H1 (cell line): Measurements from ENCODE around the gene CAPN10. TPM values are rescaled to one million over a fixed set of nuclear protein-coding genes. Genes with fewer than 3 reads are reported as not detected.

Experiments used
- CTCF ChIA-PET: fragments of 300-600 bp; sonication (Branson Sonifier 250); formaldehyde crosslinking; loops from one replicate; lab custom pipeline; 2021; ENCODE audit not compliant: partially characterized antibody; lab: Charles Lee
- POLR2A ChIA-PET: fragments of 300-600 bp; sonication (Branson Sonifier 250); formaldehyde crosslinking; loops from one replicate; lab custom pipeline; 2021; ENCODE audit warnings: inconsistent platforms; ENCODE audit not compliant: partially characterized antibody; lab: Charles Lee
- DNase-seq, 2 experiments: peaks; one replicate each; pipeline versions ENCODE4 v3.0.0 to v3.0.0-alpha.2; 2010 to 2022; ENCODE audit warnings: low spot score in 2 of 2, low read depth in 1 of 2, mixed read lengths in 1 of 2
- FAIRE-seq: peaks from 2 replicates; lab custom pipeline; 2011; peaks lifted over from hg19 to GRCh38; lab: Jason Lieb, UNC
- H2AFZ ChIP-seq: 2 replicates; pipeline ENCODE4 v1.8.1; 2012; ENCODE audit warnings: low read length, inconsistent platforms
- H2AK5ac ChIP-seq: 2 replicates; pipeline ENCODE4 v1.6.1; 2013; ENCODE audit warnings: low read depth, low read length
- H2BK120ac ChIP-seq: replicated peaks from 2 replicates; pipeline ENCODE3; 2013; ENCODE audit warnings: low read depth, low read length, inconsistent platforms
- H2BK12ac ChIP-seq: 2 replicates; pipeline ENCODE4 v1.6.1; 2013; ENCODE audit warnings: low read depth, low read length
- H2BK15ac ChIP-seq: 2 replicates; pipeline ENCODE4 v1.6.1; 2013; ENCODE audit warnings: low read length
- H2BK20ac ChIP-seq: 2 replicates; pipeline ENCODE4 v1.6.1; 2013; ENCODE audit warnings: low read length
- H2BK5ac ChIP-seq: 2 replicates; pipeline ENCODE4 v1.6.1; 2013; ENCODE audit warnings: low read depth, low read length
- H3K14ac ChIP-seq: 2 replicates; pipeline ENCODE4 v1.6.1; 2013; ENCODE audit warnings: inconsistent platforms; ENCODE audit not compliant: insufficient read length
- H3K18ac ChIP-seq: 2 replicates; pipeline ENCODE4 v1.6.1; 2013; ENCODE audit warnings: low read length; ENCODE audit errors: extremely low read depth
- H3K23ac ChIP-seq: 2 replicates; pipeline ENCODE4 v1.6.1; 2013; ENCODE audit warnings: inconsistent platforms; ENCODE audit not compliant: insufficient read length
- H3K23me2 ChIP-seq: 2 replicates; pipeline ENCODE4 v1.6.1; 2013; ENCODE audit warnings: low read depth, low read length
- H3K27ac ChIP-seq: 2 replicates; pipeline ENCODE4 v1.6.1; 2011; ENCODE audit warnings: low read depth, low read length, inconsistent platforms
- H3K27me3 ChIP-seq, 4 experiments: replicated peaks in 1 of 4; 1 replicate in 1 of 4; 2 replicates in 3 of 4; pipeline versions ENCODE4 v1.6.1 to v1.8.1; 2011 to 2013; ENCODE audit warnings: low read length in 3 of 4, mild to moderate bottlenecking in 3 of 4, inconsistent platforms in 2 of 4, mixed read lengths in 2 of 4, moderate library complexity in 1 of 4; ENCODE audit not compliant: control insufficient read depth in 3 of 4, insufficient read depth in 3 of 4; ENCODE audit errors: extremely low read depth in 1 of 4
- H3K36me3 ChIP-seq, 4 experiments: 2 replicates each; pipeline versions ENCODE4 v1.6.1 to v1.8.1; 2011 to 2013; ENCODE audit warnings: mild to moderate bottlenecking in 4 of 4, low read length in 3 of 4, moderate library complexity in 2 of 4, control low read depth in 1 of 4, inconsistent platforms in 1 of 4; ENCODE audit not compliant: insufficient read depth in 4 of 4, control insufficient read depth in 2 of 4
- H3K4ac ChIP-seq: replicated peaks from 2 replicates; pipeline ENCODE3; 2013; ENCODE audit warnings: low read length, low read depth, mixed read lengths, inconsistent platforms; ENCODE audit not compliant: insufficient read length
- H3K4me1 ChIP-seq, 4 experiments: replicated peaks in 1 of 4; 1 replicate in 1 of 4; 2 replicates in 3 of 4; pipeline versions ENCODE4 v1.6.1 to v1.8.1; 2011 to 2013; ENCODE audit warnings: low read length in 3 of 4, inconsistent platforms in 2 of 4, mixed read lengths in 1 of 4; ENCODE audit not compliant: insufficient read depth in 4 of 4, control insufficient read depth in 3 of 4
- H3K4me2 ChIP-seq, 2 experiments: 2 replicates each; pipeline versions ENCODE4 v1.6.1 to v1.8.1; 2011 to 2013; ENCODE audit warnings: low read depth in 2 of 2, low read length in 2 of 2, control low read depth in 1 of 2, inconsistent platforms in 1 of 2, mild to moderate bottlenecking in 1 of 2; ENCODE audit not compliant: insufficient read depth in 1 of 2
- H3K4me3 ChIP-seq, 4 experiments: fragments of 200-600, 300-600 bp in 1 of 4; sonication (generic), shearing (Covaris generic), sonication (Bioruptor Twin) in 1 of 4; 2 replicates each; pipeline versions ENCODE4 v1.5.1 to v1.8.1; 2011 to 2016; ENCODE audit warnings: low read length in 4 of 4, low read depth in 3 of 4, control low read depth in 2 of 4, inconsistent platforms in 2 of 4, mild to moderate bottlenecking in 2 of 4, mixed read lengths in 1 of 4, moderate library complexity in 1 of 4; ENCODE audit not compliant: insufficient read depth in 2 of 4; ENCODE audit errors: extremely low read depth in 1 of 4
- H3K56ac ChIP-seq: replicated peaks from 2 replicates; pipeline ENCODE3; 2013; ENCODE audit warnings: low read depth, mild to moderate bottlenecking, mixed read lengths, low read length, inconsistent platforms; ENCODE audit not compliant: insufficient read length
- H3K79me1 ChIP-seq: 2 replicates; pipeline ENCODE4 v1.6.1; 2013; ENCODE audit warnings: low read depth, low read length, control low read depth
- H3K79me2 ChIP-seq, 2 experiments: 2 replicates each; pipeline versions ENCODE4 v1.6.1 to v1.8.1; 2012 to 2013; ENCODE audit warnings: low read length in 2 of 2, mild to moderate bottlenecking in 2 of 2, inconsistent platforms in 1 of 2; ENCODE audit not compliant: insufficient read depth in 2 of 2, control insufficient read depth in 1 of 2
- H3K9ac ChIP-seq, 4 experiments: replicated peaks in 1 of 4; 1 replicate in 1 of 4; 2 replicates in 3 of 4; pipeline versions ENCODE4 v1.6.1 to v1.8.1; 2011 to 2013; ENCODE audit warnings: low read depth in 3 of 4, low read length in 3 of 4, control low read depth in 2 of 4, mild to moderate bottlenecking in 2 of 4, moderate library complexity in 2 of 4, inconsistent platforms in 1 of 4; ENCODE audit errors: extremely low read depth in 1 of 4
- H3K9me3 ChIP-seq, 2 experiments: 2 replicates each; pipeline versions ENCODE4 v1.6.1 to v1.8.1; 2012 to 2013; ENCODE audit warnings: mild to moderate bottlenecking in 2 of 2, moderate library complexity in 2 of 2, control low read depth in 1 of 2, inconsistent platforms in 1 of 2, low read depth in 1 of 2, low read length in 1 of 2, mixed read lengths in 1 of 2; ENCODE audit not compliant: insufficient read depth in 2 of 2
- H4K20me1 ChIP-seq, 2 experiments: replicated peaks in 1 of 2; 2 replicates each; pipeline versions ENCODE3 to v1.8.1; 2011 to 2013; ENCODE audit warnings: inconsistent platforms in 2 of 2, low read length in 2 of 2, mild to moderate bottlenecking in 1 of 2; ENCODE audit not compliant: insufficient read depth in 2 of 2, control insufficient read depth in 1 of 2
- H4K5ac ChIP-seq: 2 replicates; pipeline ENCODE4 v1.6.1; 2013; ENCODE audit warnings: low read length, low read depth, mixed read lengths, inconsistent platforms; ENCODE audit not compliant: insufficient read length
- H4K8ac ChIP-seq: 2 replicates; pipeline ENCODE4 v1.8.0; 2013; ENCODE audit warnings: mild to moderate bottlenecking, moderate library complexity, low read length, inconsistent platforms; ENCODE audit not compliant: insufficient read depth; ENCODE audit errors: extremely low read depth
- H4K91ac ChIP-seq: replicated peaks from 2 replicates; pipeline ENCODE3; 2013; ENCODE audit warnings: low read length, mixed read lengths, inconsistent platforms; ENCODE audit not compliant: insufficient read length
- GABPA ChIP-seq: IDR thresholded peaks from 2 replicates; pipeline ENCODE4 v1.6.1; 2011; ENCODE audit warnings: mild to moderate bottlenecking, low read length, moderate library complexity, borderline replicate concordance; ENCODE audit not compliant: insufficient read depth
- KDM5A ChIP-seq: fragments of 200-600 bp; IDR thresholded peaks from 2 replicates; pipeline ENCODE4 v1.7.1; 2012; ENCODE audit warnings: mild to moderate bottlenecking, low read length, inconsistent platforms, mixed read lengths
- MAX ChIP-seq: IDR thresholded peaks from 2 replicates; pipeline ENCODE4 v1.6.1; 2012; ENCODE audit warnings: inconsistent platforms
- SP2 ChIP-seq: IDR thresholded peaks from 2 replicates; pipeline ENCODE4 v1.6.1; 2012; ENCODE audit warnings: mild to moderate bottlenecking, low read length, inconsistent platforms
- TCF12 ChIP-seq: IDR thresholded peaks from 2 replicates; pipeline ENCODE4 v1.6.1; 2011; ENCODE audit warnings: low read depth, mild to moderate bottlenecking, low read length
- ZNF274 ChIP-seq: IDR thresholded peaks from 2 replicates; pipeline ENCODE4 v1.7.0; 2012; ENCODE audit warnings: low read length, borderline replicate concordance; ENCODE audit errors: extremely low read depth
- WGBS, 2 experiments: shearing (Covaris generic) in 1 of 2; methylation state at CpG; one replicate each; pipeline versions ENCODE4 v1.1.6 to v1.1.7; 2013 to 2015; ENCODE audit warnings: low lambda C conversion rate in 2 of 2, mixed read lengths in 2 of 2, inconsistent platforms in 1 of 2, low coverage in 1 of 2, missing lambda C conversion rate in 1 of 2; ENCODE audit not compliant: insufficient replicate concordance in 2 of 2, insufficient coverage in 1 of 2, insufficient read length in 1 of 2; ENCODE audit errors: extremely low coverage in 1 of 2, missing lambda C conversion rate in 1 of 2; 5-methylcytosine and 5-hydroxymethylcytosine counted together
- polyA plus RNA-seq, 7 experiments: library from polyadenylated mRNA; depleted of rRNA in 3 of 7; stranded (reverse) in 5 of 7; unstranded in 2 of 7; fragments of >200 nt in 5 of 7; fragments of 200-250 nt in 2 of 7; gene quantifications; 1 replicate in 5 of 7; 2 replicates in 1 of 7; 4 replicates in 1 of 7; pipeline versions ENCODE4 v1.2.1 to v1.2.3, GENCODE V29; 2011 to 2013; ENCODE audit warnings: missing spikeins in 2 of 7, mixed read lengths in 2 of 7
- total RNA-seq: library from RNA; stranded (reverse); fragmentation: NEBNext Ultra II Directional; extraction: Animal tissue kit (Norgen Biotek cat#: 25700); gene quantifications from 2 replicates; pipeline ENCODE4 v1.2.1, GENCODE V29; 2021

The CAPN10 gene
- total and polyA plus RNA-seq, 2 of the 8 experiments (the other 6 are each of a cell fraction or from before 2014, with no cell fraction given), result 30.7 to 39.8 TPM

GRCh38 chr2:240601831-240602160, 15.3 kb downstream of the CAPN10 start:
- H3K23ac ChIP-seq, result no peak overlapping the region
- CTCF ChIA-PET, result interaction anchor here (0.7 to 1.1 kb wide), 3 partner anchors 9 to 717 kb away, joined by 3 read pairs; no protein-coding TSS in a partner anchor
- no peaks in the 10 kb centered on the region for H3K4me1 ChIP-seq
- no peak overlapping the region for H2BK120ac ChIP-seq
- no peak overlapping the region for H2AFZ ChIP-seq
- 88% methylated on average over 11 of the region's 11 CpGs; no CpG with 5 or more reads in 1 of the 2 experiments for WGBS, 2 experiments
- H3K4ac ChIP-seq, result no peak overlapping the region
- no peak overlapping the region for H4K91ac ChIP-seq
- no peak overlapping the region for H4K8ac ChIP-seq
- POLR2A ChIA-PET, result interaction anchor here (0.6 to 0.7 kb wide), 2 partner anchors 30 to 1105 kb away, joined by 3 read pairs; no protein-coding TSS in a partner anchor
- H3K4me3 ChIP-seq, result no peak overlapping the region
- no peak overlapping the region for H3K18ac ChIP-seq
- DNase-seq, result no peak
- no peaks in the 10 kb centered on the region for H3K79me2 ChIP-seq
- no peak overlapping the region for H3K56ac ChIP-seq
- no peak overlapping the region for H3K9ac ChIP-seq
- H3K4me2 ChIP-seq, result no peak overlapping the region
- H3K27ac ChIP-seq, result no peak overlapping the region
- FAIRE-seq, result no peak
- no peak for TF ChIP-seq GABPA
- no peak for TF ChIP-seq KDM5A
- no peak for TF ChIP-seq MAX
- no peak for TF ChIP-seq SP2
- TF ChIP-seq TCF12, result no peak
- TF ChIP-seq ZNF274, result no peak
- 0 out of 7 replicates have a peak, but pooled peaks cover 0 to 2% (median 0%) of the 10 kb centered on the region in 4 experiments for H3K27me3 ChIP-seq
- H2AK5ac ChIP-seq, result no peak overlapping the region
- H3K23me2 ChIP-seq, result no peaks in the 10 kb centered on the region
- no peak overlapping the region for H2BK12ac ChIP-seq
- H2BK5ac ChIP-seq, result no peak overlapping the region
- H3K36me3 ChIP-seq, result peaks cover 0 to 7% (median 3%) of the 10 kb centered on the region in 4 experiments; a peak in 4 of 8 replicates
- peaks cover 0 to 4% of the 10 kb centered on the region in 2 experiments for H4K20me1 ChIP-seq
- H2BK20ac ChIP-seq, result no peak overlapping the region
- no peak overlapping the region for H4K5ac ChIP-seq
- H3K9me3 ChIP-seq, result no peaks in the 10 kb centered on the region
- H3K14ac ChIP-seq, result no peak overlapping the region
- H3K79me1 ChIP-seq, result no peaks in the 10 kb centered on the region
- H2BK15ac ChIP-seq, result no peak overlapping the region
